SK-N-SH treated with all-trans-retinoic acid at 6 μM for 48 hours (cell line): Measurements from ENCODE around the gene FTSJ1.

Source experiments
- ARNTL ChIP-seq: fragments of 450-650 bp; formaldehyde crosslinking; IDR thresholded peaks from 2 replicates; pipeline ENCODE4 v1.5.0; 2020; ENCODE audit warnings: low read depth, mild to moderate bottlenecking, moderate library complexity, borderline replicate concordance
- CREB5 ChIP-seq: fragments of 250-450 bp; sonication (Bioruptor Pico); IDR thresholded peaks from 2 replicates; pipeline ENCODE4 v1.5.1; 2020; ENCODE audit warnings: low read depth, mild to moderate bottlenecking, moderate library complexity
- ESRRG ChIP-seq: fragments of 250-450 bp; sonication (Bioruptor Pico); IDR thresholded peaks from 2 replicates; pipeline ENCODE4 v1.6.1; 2021; ENCODE audit warnings: mild to moderate bottlenecking
- GLIS3 ChIP-seq: fragments of 250-450 bp; sonication (Bioruptor Pico); IDR thresholded peaks from 2 replicates; pipeline ENCODE4 v1.5.0; 2020; ENCODE audit warnings: mild to moderate bottlenecking, moderate library complexity
- PPARA ChIP-seq: fragments of 250-450 bp; sonication (Bioruptor Pico); IDR thresholded peaks from 2 replicates; pipeline ENCODE4 v1.5.0; 2020; ENCODE audit warnings: mild to moderate bottlenecking, borderline replicate concordance
- ZFP3 ChIP-seq: fragments of 250-450 bp; sonication (Bioruptor Pico); IDR thresholded peaks from 2 replicates; pipeline ENCODE4 v1.5.0; 2020; ENCODE audit warnings: mild to moderate bottlenecking, moderate library complexity
- ZFP30 ChIP-seq: fragments of 450-650 bp; formaldehyde crosslinking; IDR thresholded peaks from 2 replicates; pipeline ENCODE4 v1.5.0; 2022; ENCODE audit warnings: mild to moderate bottlenecking, moderate library complexity
- TF ChIP-seq, protein P1 (sequence below): fragments of 250-450 bp; sonication (Bioruptor Pico); IDR thresholded peaks from 2 replicates; pipeline ENCODE4 v1.8.0; 2020; ENCODE audit warnings: mild to moderate bottlenecking, moderate library complexity, borderline replicate concordance

GRCh38 chrX:48488034-48488433 lies 12.0 kb downstream of the FTSJ1 start:
- TF ChIP-seq ZFP30 (CRISPR knock-in tag) (no peak), ESRRG (CRISPR knock-in tag) (no peak), ARNTL (no peak), GLIS3 (CRISPR knock-in tag) (no peak), CREB5 (no peak), PPARA (CRISPR knock-in tag) (no peak), ZFP3 (CRISPR knock-in tag) (no peak)
- TF ChIP-seq, protein P1, sequence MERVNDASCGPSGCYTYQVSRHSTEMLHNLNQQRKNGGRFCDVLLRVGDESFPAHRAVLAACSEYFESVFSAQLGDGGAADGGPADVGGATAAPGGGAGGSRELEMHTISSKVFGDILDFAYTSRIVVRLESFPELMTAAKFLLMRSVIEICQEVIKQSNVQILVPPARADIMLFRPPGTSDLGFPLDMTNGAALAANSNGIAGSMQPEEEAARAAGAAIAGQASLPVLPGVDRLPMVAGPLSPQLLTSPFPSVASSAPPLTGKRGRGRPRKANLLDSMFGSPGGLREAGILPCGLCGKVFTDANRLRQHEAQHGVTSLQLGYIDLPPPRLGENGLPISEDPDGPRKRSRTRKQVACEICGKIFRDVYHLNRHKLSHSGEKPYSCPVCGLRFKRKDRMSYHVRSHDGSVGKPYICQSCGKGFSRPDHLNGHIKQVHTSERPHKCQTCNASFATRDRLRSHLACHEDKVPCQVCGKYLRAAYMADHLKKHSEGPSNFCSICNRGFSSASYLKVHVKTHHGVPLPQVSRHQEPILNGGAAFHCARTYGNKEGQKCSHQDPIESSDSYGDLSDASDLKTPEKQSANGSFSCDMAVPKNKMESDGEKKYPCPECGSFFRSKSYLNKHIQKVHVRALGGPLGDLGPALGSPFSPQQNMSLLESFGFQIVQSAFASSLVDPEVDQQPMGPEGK (CRISPR knock-in tag), result no peak
